Lower leg skin (tissue), 3 donors: Measurements from ENCODE around the gene TBX6.

Experiments
- POLR2A ChIP-seq, 2 donors: fragments of 450-650 bp; IDR thresholded peaks; one replicate each; pipeline ENCODE4 v1.6.1; 2016 to 2017; ENCODE audit warnings: antibody characterized with exemption in 2 of 2, mild to moderate bottlenecking in 1 of 2, moderate library complexity in 1 of 2
- TF ChIP-seq, protein P1 (sequence below), 3 donors: fragments of 450-650 bp; IDR thresholded peaks; one replicate each; pipeline ENCODE4 v1.5.1; 2016; ENCODE audit warnings: antibody characterized with exemption in 3 of 3, mild to moderate bottlenecking in 3 of 3, moderate library complexity in 2 of 3

DNA sequence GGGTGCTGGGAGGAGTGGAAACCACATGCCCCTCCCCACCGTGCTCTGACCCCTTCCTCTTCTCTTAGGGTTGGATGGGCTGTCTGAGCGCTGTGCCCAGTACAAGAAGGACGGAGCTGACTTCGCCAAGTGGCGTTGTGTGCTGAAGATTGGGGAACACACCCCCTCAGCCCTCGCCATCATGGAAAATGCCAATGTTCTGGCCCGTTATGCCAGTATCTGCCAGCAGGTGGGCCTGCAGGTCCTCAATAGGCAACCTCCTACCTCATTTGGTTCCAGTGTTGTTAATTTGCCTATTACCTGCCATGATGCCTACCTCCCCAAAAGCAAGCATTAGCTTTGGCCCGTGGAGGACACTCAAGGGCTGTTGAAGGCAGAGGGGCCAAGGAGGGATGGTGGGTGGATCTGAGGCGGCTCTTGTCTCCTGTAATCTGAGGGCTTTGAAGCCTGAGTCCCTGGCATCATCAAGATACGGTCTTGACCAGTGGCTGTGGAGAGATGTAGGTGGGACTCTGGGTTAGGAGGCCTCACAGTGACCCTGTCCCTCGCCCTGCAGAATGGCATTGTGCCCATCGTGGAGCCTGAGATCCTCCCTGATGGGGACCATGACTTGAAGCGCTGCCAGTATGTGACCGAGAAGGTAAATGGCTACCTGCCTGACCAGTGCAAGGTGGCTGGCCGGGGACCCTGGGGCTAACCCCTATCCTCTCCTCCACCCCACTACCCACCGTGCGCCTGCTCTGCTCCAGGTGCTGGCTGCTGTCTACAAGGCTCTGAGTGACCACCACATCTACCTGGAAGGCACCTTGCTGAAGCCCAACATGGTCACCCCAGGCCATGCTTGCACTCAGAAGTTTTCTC is 22.7 kb downstream of the TBX6 start:
- no peak for TF ChIP-seq POLR2A (IDR thresholded peaks at IDR 0.05)
- TF ChIP-seq, protein P1, sequence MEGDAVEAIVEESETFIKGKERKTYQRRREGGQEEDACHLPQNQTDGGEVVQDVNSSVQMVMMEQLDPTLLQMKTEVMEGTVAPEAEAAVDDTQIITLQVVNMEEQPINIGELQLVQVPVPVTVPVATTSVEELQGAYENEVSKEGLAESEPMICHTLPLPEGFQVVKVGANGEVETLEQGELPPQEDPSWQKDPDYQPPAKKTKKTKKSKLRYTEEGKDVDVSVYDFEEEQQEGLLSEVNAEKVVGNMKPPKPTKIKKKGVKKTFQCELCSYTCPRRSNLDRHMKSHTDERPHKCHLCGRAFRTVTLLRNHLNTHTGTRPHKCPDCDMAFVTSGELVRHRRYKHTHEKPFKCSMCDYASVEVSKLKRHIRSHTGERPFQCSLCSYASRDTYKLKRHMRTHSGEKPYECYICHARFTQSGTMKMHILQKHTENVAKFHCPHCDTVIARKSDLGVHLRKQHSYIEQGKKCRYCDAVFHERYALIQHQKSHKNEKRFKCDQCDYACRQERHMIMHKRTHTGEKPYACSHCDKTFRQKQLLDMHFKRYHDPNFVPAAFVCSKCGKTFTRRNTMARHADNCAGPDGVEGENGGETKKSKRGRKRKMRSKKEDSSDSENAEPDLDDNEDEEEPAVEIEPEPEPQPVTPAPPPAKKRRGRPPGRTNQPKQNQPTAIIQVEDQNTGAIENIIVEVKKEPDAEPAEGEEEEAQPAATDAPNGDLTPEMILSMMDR (IDR thresholded peaks at IDR 0.05) = no peak
